ENCODE data around the gene GIN1.

DNA sequence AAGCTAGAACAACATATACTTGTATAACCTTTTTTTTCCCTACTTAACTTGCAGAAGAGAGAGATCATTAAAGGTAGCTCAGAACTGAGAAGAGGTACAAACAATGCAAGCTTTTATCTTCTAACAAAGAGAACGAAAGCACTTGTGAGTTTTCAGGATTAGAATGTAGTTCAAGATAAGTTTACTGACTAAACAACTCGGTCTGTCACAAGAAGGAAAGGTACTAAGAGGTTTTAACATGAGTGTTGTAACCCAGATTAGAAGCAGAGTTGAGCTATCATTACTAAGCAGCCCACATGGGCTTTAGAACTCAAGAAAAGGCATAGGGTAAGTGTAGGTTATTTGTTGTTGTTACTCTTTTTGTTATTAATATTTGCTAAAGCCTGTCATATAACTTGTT is 25.2 kb downstream of the GIN1 start:
- no peak for TF ChIP-seq EZH2 (IDR thresholded peaks at IDR 0.05; ENCODE audit: borderline replicate concordance, insufficient read depth, low read depth, low read length, poor library complexity, severe bottlenecking)
- TF ChIP-seq, protein P1, sequence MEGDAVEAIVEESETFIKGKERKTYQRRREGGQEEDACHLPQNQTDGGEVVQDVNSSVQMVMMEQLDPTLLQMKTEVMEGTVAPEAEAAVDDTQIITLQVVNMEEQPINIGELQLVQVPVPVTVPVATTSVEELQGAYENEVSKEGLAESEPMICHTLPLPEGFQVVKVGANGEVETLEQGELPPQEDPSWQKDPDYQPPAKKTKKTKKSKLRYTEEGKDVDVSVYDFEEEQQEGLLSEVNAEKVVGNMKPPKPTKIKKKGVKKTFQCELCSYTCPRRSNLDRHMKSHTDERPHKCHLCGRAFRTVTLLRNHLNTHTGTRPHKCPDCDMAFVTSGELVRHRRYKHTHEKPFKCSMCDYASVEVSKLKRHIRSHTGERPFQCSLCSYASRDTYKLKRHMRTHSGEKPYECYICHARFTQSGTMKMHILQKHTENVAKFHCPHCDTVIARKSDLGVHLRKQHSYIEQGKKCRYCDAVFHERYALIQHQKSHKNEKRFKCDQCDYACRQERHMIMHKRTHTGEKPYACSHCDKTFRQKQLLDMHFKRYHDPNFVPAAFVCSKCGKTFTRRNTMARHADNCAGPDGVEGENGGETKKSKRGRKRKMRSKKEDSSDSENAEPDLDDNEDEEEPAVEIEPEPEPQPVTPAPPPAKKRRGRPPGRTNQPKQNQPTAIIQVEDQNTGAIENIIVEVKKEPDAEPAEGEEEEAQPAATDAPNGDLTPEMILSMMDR (IDR thresholded peaks at IDR 0.05), result no peak
